GM04503 (cell line): Measurements from ENCODE around the gene NHLRC4.

Source experiments
- DNase-seq: peaks from one replicate; pipeline ENCODE4 v3.0.0-alpha.2; 2012; ENCODE audit warnings: low read depth

The NHLRC4 gene

DNA sequence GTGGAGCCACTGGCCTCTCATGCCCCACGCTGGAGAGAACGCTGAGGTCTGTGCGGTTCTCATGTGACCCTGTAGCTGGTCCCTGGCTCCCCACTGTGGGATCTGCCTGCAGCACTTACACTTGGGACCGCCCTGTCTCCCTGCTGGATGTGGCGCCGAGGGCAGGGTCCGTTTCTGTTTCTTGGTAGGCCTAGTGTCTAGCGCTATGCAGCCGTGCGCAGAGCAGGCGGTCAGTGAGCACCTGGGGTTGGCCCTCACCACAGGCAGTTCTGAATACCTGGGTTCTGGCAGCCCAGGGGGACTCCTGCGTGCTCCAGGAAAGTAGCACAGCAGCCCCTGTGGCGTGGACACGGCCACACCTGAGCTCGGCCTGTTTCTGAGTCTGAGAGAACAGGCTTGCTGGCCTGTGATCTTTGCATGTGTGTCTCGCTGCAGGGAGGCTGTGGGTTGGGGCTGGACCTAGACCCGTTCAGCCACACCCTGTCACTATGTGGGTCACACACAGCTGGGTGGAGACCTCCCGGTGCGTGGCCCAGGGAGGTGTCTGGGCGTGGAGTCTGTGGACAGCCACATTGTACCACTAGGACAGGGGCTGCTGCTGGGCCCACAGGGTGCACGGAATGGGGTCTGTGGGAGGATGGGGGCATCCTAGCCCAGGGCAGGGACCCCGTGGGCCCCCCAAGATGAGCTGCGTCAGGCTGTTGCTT lies 36.5 kb upstream of the NHLRC4 start:
- no peak for DNase-seq

DNA sequence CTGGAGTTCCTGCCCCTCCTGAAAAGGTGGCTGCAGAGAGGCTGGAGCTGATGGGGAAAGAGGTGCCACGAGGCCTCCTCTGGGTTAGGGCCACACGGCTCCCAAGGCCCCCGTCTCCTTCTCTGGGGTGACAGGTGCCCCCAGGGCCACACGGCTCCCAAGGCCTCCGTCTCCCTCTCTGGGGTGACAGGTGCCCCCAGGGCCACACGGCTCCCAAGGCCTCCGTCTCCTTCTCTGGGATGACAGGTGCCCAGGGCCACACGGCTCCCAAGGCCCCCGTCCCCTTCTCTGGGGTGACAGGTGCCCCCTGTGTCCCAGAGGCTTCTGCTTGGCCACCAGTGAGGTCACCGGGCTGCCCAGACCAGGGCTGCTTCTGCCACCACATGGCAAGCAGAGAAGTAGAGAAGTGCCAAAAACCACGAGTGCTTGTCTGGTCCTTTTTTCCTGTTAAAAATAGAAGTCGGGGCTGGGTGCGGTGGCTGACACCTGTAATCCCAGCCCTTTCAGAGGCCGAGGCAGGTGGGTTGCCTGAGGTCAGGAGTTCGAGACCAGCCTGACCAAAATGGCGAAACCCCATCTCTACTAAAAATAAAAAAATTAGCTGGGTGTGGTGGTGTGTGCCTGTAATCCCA lies 35.2 kb upstream of the NHLRC4 start:
- DNase-seq, result no peak

- DNase-seq, result no peak
Observed at GRCh38 chr16:533391-534123, 33.2 kb upstream of the NHLRC4 start.

- DNase-seq, result no peak
Observed at GRCh38 chr16:534135-534534, 32.7 kb upstream of the NHLRC4 start.

- DNase-seq, result no peak
Observed at GRCh38 chr16:534856-535445, 31.9 kb upstream of the NHLRC4 start.

GRCh38 chr16:535446-536405 lies 31.1 kb upstream of the NHLRC4 start:
- no peak for DNase-seq

DNA sequence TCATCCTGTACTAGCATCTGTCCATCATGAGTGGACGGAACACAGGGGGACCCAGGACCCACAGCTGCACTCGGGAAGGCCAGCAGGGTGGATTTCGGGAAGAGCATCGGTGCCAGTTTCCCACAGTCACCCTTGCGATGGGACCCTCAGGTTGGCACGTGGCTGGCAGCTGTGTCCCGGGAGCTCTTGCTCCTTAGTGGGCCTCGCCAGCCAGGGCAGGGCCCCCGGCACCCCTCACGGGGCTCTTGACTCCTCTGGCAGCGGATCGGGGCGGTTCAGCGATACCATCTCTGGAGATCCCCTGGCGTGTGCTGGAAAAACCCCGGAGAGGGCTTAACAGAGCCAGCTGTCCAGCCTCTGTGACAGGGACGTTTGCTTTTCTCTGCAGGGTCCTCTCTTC lies 30.1 kb upstream of the NHLRC4 start:
- DNase-seq, result no peak

- no peak for DNase-seq
Observed at GRCh38 chr16:537415-538335, 29.1 kb upstream of the NHLRC4 start.

DNA sequence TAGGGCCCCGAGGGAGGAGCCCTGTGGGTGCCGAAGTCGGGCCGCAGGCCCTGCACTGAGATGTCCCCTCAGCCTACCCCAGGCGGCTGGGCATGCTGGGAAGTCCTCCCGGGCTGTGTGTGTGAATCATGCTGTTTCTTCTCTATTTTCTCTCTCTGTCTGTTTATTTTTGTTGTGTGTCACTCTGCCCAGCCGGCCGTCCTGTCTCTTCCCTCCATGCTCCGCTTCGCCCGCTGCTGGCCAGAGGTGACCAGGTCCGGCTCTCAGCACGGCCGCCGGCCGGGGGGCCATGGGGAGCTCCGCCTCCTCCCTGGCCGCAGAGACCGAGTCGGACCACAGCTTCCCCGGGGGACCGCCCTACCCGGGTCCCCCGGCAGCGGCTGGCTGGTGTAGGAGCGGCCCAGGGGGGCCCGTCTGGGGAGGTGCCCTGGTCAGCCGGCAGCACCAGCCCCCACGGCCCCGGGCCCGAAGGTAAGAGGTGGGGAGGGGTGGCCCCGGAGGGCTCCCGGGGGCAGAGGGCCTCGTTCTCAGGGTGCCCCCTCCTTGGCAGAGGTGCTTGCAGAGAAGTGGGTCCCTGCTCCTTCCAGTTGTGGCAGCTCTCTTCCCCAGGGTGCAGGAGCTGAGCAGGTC lies 26.8 kb upstream of the NHLRC4 start:
- no peak for DNase-seq

DNA sequence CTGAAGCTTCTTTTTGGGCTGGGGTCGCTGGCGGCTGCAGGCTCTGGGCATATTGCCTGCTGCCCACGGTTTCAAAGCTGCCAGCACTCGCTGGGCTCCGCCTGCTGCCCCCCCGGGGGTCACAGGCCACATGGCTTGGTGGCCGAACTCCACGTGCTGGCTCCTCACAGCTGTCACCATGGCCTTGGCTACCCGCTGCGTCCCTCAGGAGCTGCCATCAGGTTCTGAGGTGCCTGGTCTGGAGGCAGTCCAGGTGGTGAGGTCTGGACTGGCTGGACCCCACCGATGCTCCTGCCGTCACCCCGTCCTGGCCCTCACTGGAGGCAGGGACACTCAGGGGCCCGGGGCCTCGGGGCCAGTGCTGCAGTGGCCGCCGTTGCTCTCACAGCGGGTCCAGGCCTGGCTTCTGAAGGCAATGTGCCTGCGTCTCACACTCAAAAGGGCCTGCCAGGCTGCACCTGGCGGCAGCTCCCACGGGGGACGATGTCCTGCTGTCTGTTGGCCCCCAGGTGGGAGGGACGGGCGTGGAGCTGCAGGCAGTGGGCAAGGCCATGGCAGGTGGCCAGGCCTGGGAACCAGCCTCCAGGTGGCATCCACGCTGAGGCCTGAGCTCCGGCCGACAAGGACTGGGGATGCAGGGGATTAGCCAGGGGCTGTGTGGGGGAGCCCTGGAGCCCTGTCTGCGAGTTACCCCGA lies 26.0 kb upstream of the NHLRC4 start:
- no peak for DNase-seq

DNA sequence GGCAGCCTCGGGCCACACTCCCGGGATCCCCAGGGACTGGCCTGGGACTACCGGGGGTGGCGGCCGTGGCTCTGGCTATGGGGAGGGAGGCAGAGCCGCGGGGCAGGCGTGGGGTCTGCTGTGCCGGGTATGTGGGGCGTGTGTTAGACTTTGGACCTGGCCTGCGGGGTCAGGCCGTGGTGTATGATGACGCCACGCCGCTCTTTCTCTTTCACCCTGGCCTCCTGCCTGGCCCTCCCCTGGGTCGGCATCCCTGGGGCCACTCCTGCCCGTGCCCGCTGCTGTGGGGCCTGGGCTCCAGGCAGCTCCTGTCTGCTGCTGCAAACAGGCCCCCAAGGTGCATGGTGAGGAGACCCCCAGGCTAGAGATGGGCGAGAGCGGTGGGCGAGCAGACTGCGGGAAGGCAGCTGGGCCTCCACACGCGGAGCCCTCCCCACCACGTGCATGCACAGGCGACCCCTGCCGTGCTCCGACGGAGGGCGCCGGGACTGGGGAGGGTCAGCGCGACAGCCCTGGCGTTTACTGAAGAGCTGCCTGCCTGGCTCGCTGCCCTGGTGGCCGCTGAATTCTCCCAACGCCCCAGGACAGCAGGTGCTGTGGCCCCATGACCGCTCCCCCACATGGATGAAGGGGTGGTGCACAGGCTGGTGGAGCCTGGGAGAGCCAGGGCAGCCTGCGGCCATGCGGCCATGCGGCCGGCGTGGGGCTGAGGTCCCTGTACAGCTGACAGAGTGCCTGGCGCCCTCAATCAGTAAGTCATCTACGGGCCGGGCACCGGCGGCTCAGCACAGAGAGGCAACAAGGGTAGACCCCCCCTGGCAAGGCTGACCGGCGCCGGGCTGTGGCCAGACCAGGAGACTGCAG lies 23.3 kb upstream of the NHLRC4 start:
- no peak for DNase-seq

- DNase-seq, result no peak
Observed at GRCh38 chr16:544517-544916, 22.3 kb upstream of the NHLRC4 start.

DNA sequence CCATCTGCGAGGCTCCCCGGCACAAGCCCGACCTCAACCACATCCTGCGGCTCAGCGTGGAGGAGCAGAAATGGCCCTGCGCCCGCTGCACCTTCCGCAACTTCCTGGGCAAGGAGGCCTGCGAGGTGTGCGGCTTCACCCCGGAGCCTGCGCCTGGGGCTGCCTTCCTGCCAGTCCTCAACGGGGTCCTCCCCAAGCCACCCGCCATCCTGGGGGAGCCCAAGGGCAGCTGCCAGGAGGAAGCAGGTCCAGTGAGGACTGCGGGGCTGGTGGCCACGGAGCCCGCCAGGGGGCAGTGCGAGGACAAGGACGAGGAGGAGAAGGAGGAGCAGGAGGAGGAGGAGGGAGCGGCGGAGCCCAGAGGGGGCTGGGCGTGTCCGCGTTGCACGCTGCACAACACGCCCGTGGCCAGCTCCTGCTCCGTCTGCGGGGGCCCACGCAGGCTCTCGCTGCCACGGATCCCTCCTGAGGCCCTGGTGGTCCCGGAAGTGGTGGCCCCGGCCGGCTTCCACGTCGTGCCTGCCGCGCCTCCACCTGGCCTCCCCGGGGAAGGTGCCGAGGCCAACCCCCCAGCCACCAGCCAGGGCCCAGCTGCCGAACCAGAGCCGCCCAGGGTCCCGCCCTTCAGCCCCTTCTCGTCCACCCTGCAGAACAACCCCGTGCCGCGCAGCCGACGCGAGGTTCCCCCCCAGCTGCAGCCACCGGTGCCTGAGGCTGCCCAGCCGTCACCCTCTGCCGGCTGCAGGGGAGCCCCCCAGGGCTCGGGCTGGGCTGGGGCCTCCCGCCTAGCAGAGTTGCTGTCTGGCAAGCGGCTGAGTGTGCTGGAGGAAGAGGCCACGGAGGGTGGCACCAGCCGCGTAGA lies 19.7 kb upstream of the NHLRC4 start:
- DNase-seq, result no peak

GRCh38 chr16:548586-548985 lies 18.2 kb upstream of the NHLRC4 start:
- no peak for DNase-seq

GRCh38 chr16:549544-550263 lies 17.1 kb upstream of the NHLRC4 start:
- DNase-seq, result no peak

- no peak for DNase-seq
Observed at GRCh38 chr16:551210-551609, 15.6 kb upstream of the NHLRC4 start.

DNA sequence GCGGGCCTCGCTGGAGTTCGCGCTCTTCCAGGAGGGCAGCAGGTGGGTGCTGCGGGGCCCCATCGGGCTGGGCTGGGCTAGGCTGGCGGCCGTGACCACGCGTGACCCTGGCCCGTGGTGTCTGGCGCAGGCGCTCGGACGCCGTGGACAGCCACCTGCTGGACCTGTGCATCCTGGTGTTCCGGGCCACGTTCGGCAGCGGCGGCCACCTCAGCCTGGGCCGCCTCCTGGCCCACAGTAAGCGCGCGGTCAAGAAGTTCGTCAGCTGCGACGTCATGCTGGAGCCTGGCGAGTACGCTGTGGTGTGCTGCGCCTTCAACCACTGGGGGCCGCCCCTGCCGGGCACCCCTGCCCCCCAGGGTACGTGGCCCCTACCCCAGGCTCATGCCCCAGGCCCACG lies 14.6 kb upstream of the NHLRC4 start:
- no peak for DNase-seq
